Heart left ventricle (tissue), 13 donors: Measurements from ENCODE around the gene SUSD2.
A peak's percentile ranks its signal among the peaks of the same experiment; 100 is the strongest.

ENCODE experiments used
- POLR2A ChIP-seq, 2 donors: fragments of 450-650 bp; IDR thresholded peaks; one replicate each; pipeline ENCODE4 v1.6.1; 2017; ENCODE audit warnings: antibody characterized with exemption in 2 of 2, mild to moderate bottlenecking in 2 of 2, moderate library complexity in 2 of 2
- TF ChIP-seq, protein P1 (sequence below), 12 donors: fragments of 200-600 bp; sonication (generic) in 4 of 12; IDR thresholded peaks; one replicate each; pipeline versions ENCODE4 v1.5.0 to v1.8.0; 2018 to 2022; ENCODE audit warnings: antibody characterized with exemption in 12 of 12, mild to moderate bottlenecking in 5 of 12
- donor health status: ischemic (EF 13 %, LVEDD 7.1; RV severe dilation, severe dysfunction).
- donor health status: DM: no; HTN: yes; CAD: no.
- donor health status: DM: no; HTN: no; CAD: no.
- donor health status: ischemic (EF 25% LVEDD 6.9; RV normal size, moderate dysfunction).
- donor health status: ischemic (EF 25% LVEDD 5.7; RV mildly dilated, moderate dysfunction).
- donor health status: ischemic (EF 35%, LVEDD 5.7; RV mildly dilated, moderate dysfunction).
- donor health status: nonischemic (EF 11% LVEDD 7.7; RV severe dilation, severe dysfunction).
- donor health status: DM: yes; HTN: yes; CAD: no.
- donor health status: PGD.
- donor health status: ischemic (EF 29% LVEDD 5.4; RV normal size, mild dysfunction).
- donor health status: nonischemic (EF 23%, LVEDD 6.1; RV moderate dilation, normal function).

- TF ChIP-seq POLR2A (IDR thresholded peaks at IDR 0.05) = no peak
- TF ChIP-seq, protein P1, sequence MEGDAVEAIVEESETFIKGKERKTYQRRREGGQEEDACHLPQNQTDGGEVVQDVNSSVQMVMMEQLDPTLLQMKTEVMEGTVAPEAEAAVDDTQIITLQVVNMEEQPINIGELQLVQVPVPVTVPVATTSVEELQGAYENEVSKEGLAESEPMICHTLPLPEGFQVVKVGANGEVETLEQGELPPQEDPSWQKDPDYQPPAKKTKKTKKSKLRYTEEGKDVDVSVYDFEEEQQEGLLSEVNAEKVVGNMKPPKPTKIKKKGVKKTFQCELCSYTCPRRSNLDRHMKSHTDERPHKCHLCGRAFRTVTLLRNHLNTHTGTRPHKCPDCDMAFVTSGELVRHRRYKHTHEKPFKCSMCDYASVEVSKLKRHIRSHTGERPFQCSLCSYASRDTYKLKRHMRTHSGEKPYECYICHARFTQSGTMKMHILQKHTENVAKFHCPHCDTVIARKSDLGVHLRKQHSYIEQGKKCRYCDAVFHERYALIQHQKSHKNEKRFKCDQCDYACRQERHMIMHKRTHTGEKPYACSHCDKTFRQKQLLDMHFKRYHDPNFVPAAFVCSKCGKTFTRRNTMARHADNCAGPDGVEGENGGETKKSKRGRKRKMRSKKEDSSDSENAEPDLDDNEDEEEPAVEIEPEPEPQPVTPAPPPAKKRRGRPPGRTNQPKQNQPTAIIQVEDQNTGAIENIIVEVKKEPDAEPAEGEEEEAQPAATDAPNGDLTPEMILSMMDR (IDR thresholded peaks at IDR 0.05) = peak in 8 of 12 donors; percentile 9 to 40 (median 23)
These were observed 49.8 kb downstream of the SUSD2 start for GRCh38 chr22:24230911-24231656.
